ENCODE measurements around the gene HTRA3. TPM values are rescaled to one million over a fixed set of nuclear protein-coding genes. Genes with fewer than 3 reads are reported as not detected.
A peak's percentile ranks its signal among the peaks of the same experiment; 100 is the strongest.

Gene HTRA3
- total and polyA plus RNA-seq, 2 of the 8 experiments (the other 6 are each of a cell fraction or from before 2014, with no cell fraction given), result 3.2 to 5.8 TPM

DNA sequence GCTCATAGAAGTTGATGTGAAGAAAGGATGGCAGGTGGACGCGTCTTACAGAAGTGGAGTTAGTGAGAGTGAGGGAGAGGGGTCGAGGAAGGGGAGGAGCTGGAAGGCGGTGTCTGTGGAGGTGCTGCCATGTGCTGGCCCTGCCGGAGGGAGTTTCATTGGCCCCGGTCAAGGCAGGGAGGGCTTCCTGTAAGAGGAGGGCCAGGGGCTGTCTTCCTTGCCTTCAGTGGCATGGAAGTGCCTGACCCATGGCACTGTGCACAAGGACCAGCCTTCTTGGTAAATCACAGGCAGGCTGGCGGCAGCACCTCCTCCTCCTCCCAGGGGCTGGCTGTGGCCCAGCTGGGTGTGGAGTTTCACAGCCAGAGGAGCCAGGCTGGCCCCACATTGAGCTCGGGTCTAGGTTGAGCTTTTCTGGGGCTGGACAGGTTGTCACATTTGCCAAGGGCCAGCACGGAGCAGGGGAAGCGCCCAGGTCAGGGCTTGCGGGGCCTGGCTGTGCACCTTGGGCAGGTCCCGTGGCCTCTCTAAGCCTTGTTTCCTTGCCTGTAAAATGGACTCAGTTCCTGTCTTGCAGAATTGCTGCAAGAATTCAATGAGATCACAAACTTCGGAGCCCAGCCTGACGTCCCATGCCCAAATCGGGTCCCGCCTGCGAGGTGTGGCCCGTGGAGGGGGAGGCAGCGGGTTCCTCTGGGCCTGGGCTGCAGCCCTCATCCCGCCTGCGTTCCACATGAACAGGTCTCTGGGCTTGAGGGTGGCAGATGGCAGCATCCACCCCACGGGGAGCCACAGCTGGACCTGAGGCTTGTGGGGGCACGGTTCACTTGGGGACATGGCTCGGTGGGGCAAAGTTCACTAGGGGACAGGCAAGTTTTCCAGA, 7.0 kb downstream of the HTRA3 start:
- H2BK5ac ChIP-seq (ENCODE audit: low read depth, low read length), result no peak overlapping the region
- ChIA-PET POLR2A (ENCODE audit: partially characterized antibody) (interaction anchor here (0.5 kb wide), 1 partner anchor 160 kb away, joined by 3 read pairs; no protein-coding TSS in a partner anchor), CTCF (ENCODE audit: partially characterized antibody) (interaction anchor here (0.7 to 4.3 kb wide), 9 partner anchors 10 to 192 kb away, joined by 3 to 25 read pairs (median 7); no protein-coding TSS in a partner anchor)
- no peak overlapping the region; the same call in 1 of the 2 replicates for H2BK15ac ChIP-seq (ENCODE audit: low read length)
- no peak overlapping the region for H2AFZ ChIP-seq (ENCODE audit: low read length)
- H2BK12ac ChIP-seq (ENCODE audit: low read depth, low read length), result no peak overlapping the region
- peaks cover 0 to 1% of the 10 kb centered on the region in 2 experiments for H4K20me1 ChIP-seq (replicated peaks in 1 of 2; ENCODE audit: control insufficient read depth in 1 of 2, insufficient read depth in 2 of 2, low read length in 2 of 2)
- no peak overlapping the region for H3K27ac ChIP-seq (ENCODE audit: low read depth, low read length)
- no peak overlapping the region; the same call in 1 of the 2 replicates for H4K8ac ChIP-seq (ENCODE audit: extremely low read depth, insufficient read depth, low read length)
- H4K91ac ChIP-seq (replicated peaks; ENCODE audit: insufficient read length, low read length), result peak overlapping the region; percentile 6
- no peaks in the 10 kb centered on the region for H3K36me3 ChIP-seq (ENCODE audit: control insufficient read depth in 2 of 4, insufficient read depth in 4 of 4, low read length in 3 of 4)
- H2AK5ac ChIP-seq (ENCODE audit: low read depth, low read length), result no peak overlapping the region
- no peaks in the 10 kb centered on the region for H3K9me3 ChIP-seq (ENCODE audit: insufficient read depth in 2 of 2, low read depth in 1 of 2, low read length in 1 of 2)
- H3K23ac ChIP-seq (ENCODE audit: insufficient read length), result no peak overlapping the region
- H3K27me3 ChIP-seq (replicated peaks in 1 of 4; ENCODE audit: control insufficient read depth in 3 of 4, extremely low read depth in 1 of 4, insufficient read depth in 3 of 4, low read length in 3 of 4), result peaks cover 0 to 3% (median under 1%) of the 10 kb centered on the region in 4 experiments; a peak in 2 of 7 replicates
- no peak overlapping the region for H4K5ac ChIP-seq (ENCODE audit: insufficient read length, low read depth, low read length)
- no peak overlapping the region for H2BK120ac ChIP-seq (replicated peaks; ENCODE audit: low read depth, low read length)
- no peaks in the 10 kb centered on the region for H3K79me1 ChIP-seq (ENCODE audit: low read depth, low read length)
- no peak overlapping the region for H3K56ac ChIP-seq (replicated peaks; ENCODE audit: insufficient read length, low read depth, low read length)
- FAIRE-seq (no peak), DNase-seq (ENCODE audit: low read depth in 1 of 2, low spot score in 2 of 2) (no peak)
- H3K14ac ChIP-seq (ENCODE audit: insufficient read length), result no peak overlapping the region
- no peak overlapping the region for H3K18ac ChIP-seq (ENCODE audit: extremely low read depth, low read length)
- H3K4ac ChIP-seq (replicated peaks; ENCODE audit: insufficient read length, low read depth, low read length), result no peak overlapping the region
- no peak overlapping the region for H3K4me2 ChIP-seq (ENCODE audit: insufficient read depth in 1 of 2, low read depth in 2 of 2, low read length in 2 of 2)
- no peaks in the 10 kb centered on the region for H3K79me2 ChIP-seq (ENCODE audit: control insufficient read depth in 1 of 2, insufficient read depth in 2 of 2, low read length in 2 of 2)
- no peaks in the 10 kb centered on the region; a peak in 1 of 7 replicates for H3K4me1 ChIP-seq (replicated peaks in 1 of 4; ENCODE audit: control insufficient read depth in 3 of 4, insufficient read depth in 4 of 4, low read length in 3 of 4)
- no peak overlapping the region for H2BK20ac ChIP-seq (ENCODE audit: low read length)
- no peaks in the 10 kb centered on the region for H3K23me2 ChIP-seq (ENCODE audit: low read depth, low read length)
- WGBS, 2 experiments (ENCODE audit: extremely low coverage in 1 of 2, insufficient coverage in 1 of 2, insufficient read length in 1 of 2, insufficient replicate concordance in 2 of 2, low coverage in 1 of 2, low lambda C conversion rate in 2 of 2, missing lambda C conversion rate in 1 of 2), result 80% methylated on average over 20 of the region's 24 CpGs; no CpG with 5 or more reads in 1 of the 2 experiments
- no peak overlapping the region for H3K9ac ChIP-seq (replicated peaks in 1 of 4; ENCODE audit: extremely low read depth in 1 of 4, low read depth in 3 of 4, low read length in 3 of 4)
- no peak overlapping the region for H3K4me3 ChIP-seq (ENCODE audit: extremely low read depth in 1 of 4, insufficient read depth in 2 of 4, low read depth in 3 of 4, low read length in 4 of 4)
- no peak for TF ChIP-seq ZNF274 (IDR thresholded peaks at IDR 0.05; ENCODE audit: borderline replicate concordance, extremely low read depth, low read length)
- no peak for TF ChIP-seq NRF1 (IDR thresholded peaks at IDR 0.05; ENCODE audit: low read depth, low read length)
- TF ChIP-seq POLR2A (IDR thresholded peaks at IDR 0.05; ENCODE audit: control extremely low read depth in 1 of 2, low read depth in 2 of 2, low read length in 2 of 2), result no peak
- TF ChIP-seq JUND (IDR thresholded peaks at IDR 0.05; ENCODE audit: low read length), result no peak
- no peak for TF ChIP-seq POU5F1 (IDR thresholded peaks at IDR 0.05; ENCODE audit: low read depth, low read length)
- no peak for TF ChIP-seq RBBP5 (IDR thresholded peaks at IDR 0.05; ENCODE audit: borderline replicate concordance, low read depth, low read length)
- TF ChIP-seq, protein P1, sequence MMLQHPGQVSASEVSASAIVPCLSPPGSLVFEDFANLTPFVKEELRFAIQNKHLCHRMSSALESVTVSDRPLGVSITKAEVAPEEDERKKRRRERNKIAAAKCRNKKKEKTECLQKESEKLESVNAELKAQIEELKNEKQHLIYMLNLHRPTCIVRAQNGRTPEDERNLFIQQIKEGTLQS (IDR thresholded peaks at IDR 0.05; ENCODE audit: insufficient read depth, low read depth, low read length), result no peak
- TF ChIP-seq, protein P2, sequence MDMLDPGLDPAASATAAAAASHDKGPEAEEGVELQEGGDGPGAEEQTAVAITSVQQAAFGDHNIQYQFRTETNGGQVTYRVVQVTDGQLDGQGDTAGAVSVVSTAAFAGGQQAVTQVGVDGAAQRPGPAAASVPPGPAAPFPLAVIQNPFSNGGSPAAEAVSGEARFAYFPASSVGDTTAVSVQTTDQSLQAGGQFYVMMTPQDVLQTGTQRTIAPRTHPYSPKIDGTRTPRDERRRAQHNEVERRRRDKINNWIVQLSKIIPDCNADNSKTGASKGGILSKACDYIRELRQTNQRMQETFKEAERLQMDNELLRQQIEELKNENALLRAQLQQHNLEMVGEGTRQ (IDR thresholded peaks at IDR 0.05; ENCODE audit: low read length), result no peak
- no peak for TF ChIP-seq CREB1 (IDR thresholded peaks at IDR 0.05)
- TF ChIP-seq KDM1A (IDR thresholded peaks at IDR 0.05; ENCODE audit: borderline replicate concordance, low read length), result no peak
- no peak for TF ChIP-seq HDAC6 (IDR thresholded peaks at IDR 0.05; ENCODE audit: low read depth, low read length)

Measured in H1 (cell line).